H1 (cell line): ENCODE measurements around the gene FGF14. TPM values are rescaled to one million over a fixed set of nuclear protein-coding genes. Genes with fewer than 3 reads are reported as not detected.

Experiments
- ATF3 ChIP-seq: IDR thresholded peaks from 2 replicates; pipeline ENCODE4 v1.6.1; 2011; ENCODE audit warnings: low read depth, mild to moderate bottlenecking, low read length; ENCODE audit not compliant: insufficient read depth
- CHD7 ChIP-seq: fragments of 300-600 bp; sonication (generic); IDR thresholded peaks from 2 replicates; pipeline ENCODE4 v1.7.1; 2012; ENCODE audit warnings: low read length, moderate library complexity, mild to moderate bottlenecking, inconsistent platforms; ENCODE audit not compliant: insufficient replicate concordance
- KDM5A ChIP-seq: fragments of 200-600 bp; IDR thresholded peaks from 2 replicates; pipeline ENCODE4 v1.7.1; 2012; ENCODE audit warnings: mild to moderate bottlenecking, low read length, inconsistent platforms, mixed read lengths
- SP2 ChIP-seq: IDR thresholded peaks from 2 replicates; pipeline ENCODE4 v1.6.1; 2012; ENCODE audit warnings: mild to moderate bottlenecking, low read length, inconsistent platforms
- polyA plus RNA-seq, 7 experiments: library from polyadenylated mRNA; depleted of rRNA in 3 of 7; stranded (reverse) in 5 of 7; unstranded in 2 of 7; fragments of >200 nt in 5 of 7; fragments of 200-250 nt in 2 of 7; gene quantifications; 1 replicate in 5 of 7; 2 replicates in 1 of 7; 4 replicates in 1 of 7; pipeline versions ENCODE4 v1.2.1 to v1.2.3, GENCODE V29; 2011 to 2013; ENCODE audit warnings: missing spikeins in 2 of 7, mixed read lengths in 2 of 7
- total RNA-seq: library from RNA; stranded (reverse); fragmentation: NEBNext Ultra II Directional; extraction: Animal tissue kit (Norgen Biotek cat#: 25700); gene quantifications from 2 replicates; pipeline ENCODE4 v1.2.1, GENCODE V29; 2021

FGF14 gene
- total and polyA plus RNA-seq, 2 of the 8 experiments (the other 6 are each of a cell fraction or from before 2014, with no cell fraction given): 0.05 to 0.58 TPM

DNA sequence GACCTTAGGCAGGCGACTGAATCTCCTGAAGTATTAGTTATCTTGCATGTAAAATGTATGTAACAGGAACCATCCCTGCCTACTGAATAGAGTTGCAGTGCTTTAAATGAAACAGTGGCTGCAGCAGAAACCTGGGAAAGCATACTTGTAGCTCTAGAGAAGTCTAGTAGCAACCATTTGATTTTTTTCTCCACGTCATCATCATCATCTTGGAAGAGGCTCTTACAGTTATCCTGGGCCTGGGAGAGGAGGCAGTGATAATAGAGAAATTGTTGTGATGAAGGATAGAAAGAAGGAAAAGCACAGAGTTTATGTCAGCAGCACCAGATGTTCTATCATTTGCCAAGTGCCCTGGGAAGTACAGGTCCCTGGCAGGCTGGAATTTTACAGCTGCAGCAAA lies 571.8 kb downstream of the FGF14 start (continued):
- TF ChIP-seq CHD7 (no peak), ATF3 (no peak), KDM5A (no peak), SP2 (no peak)
